DOHH2 (cell line): Measurements from ENCODE around the gene BMERB1.
"Not testable (repeated sequence)": the region's sequence is repeated elsewhere in the genome, so short reads cannot be mapped to it uniquely, and the experiment has no call there.

ENCODE experiments used
- H3F3A ChIP-seq: fragments of 200-600 bp; sonication (generic), shearing (Covaris generic); 2 replicates; pipeline ENCODE4 v1.6.0; 2016; ENCODE audit warnings: antibody characterized with exemption, mild to moderate bottlenecking; ENCODE audit not compliant: control insufficient read depth, insufficient read depth
- H3K27ac ChIP-seq: fragments of 200-600 bp; sonication (generic); 2 replicates; pipeline ENCODE4 v1.5.1; 2014; ENCODE audit warnings: low read depth, mild to moderate bottlenecking, low read length, moderate library complexity
- H3K27me3 ChIP-seq: fragments of 200-600 bp; sonication (generic); 2 replicates; pipeline ENCODE4 v1.6.1; 2014; ENCODE audit warnings: mild to moderate bottlenecking, low read length, mixed read lengths; ENCODE audit not compliant: control insufficient read depth
- H3K36me3 ChIP-seq: fragments of 200-600 bp; sonication (generic); 2 replicates; pipeline ENCODE4 v1.6.1; 2014; ENCODE audit warnings: mild to moderate bottlenecking, low read length, moderate library complexity, mixed read lengths; ENCODE audit not compliant: control insufficient read depth
- H3K4me1 ChIP-seq: fragments of 200-600 bp; sonication (generic); 2 replicates; pipeline ENCODE4 v1.6.1; 2014; ENCODE audit warnings: mild to moderate bottlenecking, low read length, mixed read lengths; ENCODE audit not compliant: control insufficient read depth
- H3K4me2 ChIP-seq: fragments of 200-600 bp; sonication (generic); 2 replicates; pipeline ENCODE4 v1.6.0; 2014; ENCODE audit warnings: mild to moderate bottlenecking, low read length, moderate library complexity
- H3K4me3 ChIP-seq: fragments of 200-600 bp; sonication (generic); 2 replicates; pipeline ENCODE4 v1.5.1; 2014; ENCODE audit warnings: mild to moderate bottlenecking, low read length, mixed read lengths
- H3K79me2 ChIP-seq: fragments of 200-600 bp; sonication (generic); 2 replicates; pipeline ENCODE4 v1.6.1; 2014; ENCODE audit warnings: mild to moderate bottlenecking, low read length, mixed read lengths; ENCODE audit not compliant: control insufficient read depth
- H3K9me2 ChIP-seq: fragments of 200-600 bp; sonication (generic); replicated peaks from 2 replicates; pipeline ENCODE4 v1.6.1; 2014; ENCODE audit warnings: mild to moderate bottlenecking, low read length, mixed read lengths; ENCODE audit not compliant: control insufficient read depth
- H3K9me3 ChIP-seq: fragments of 200-600 bp; sonication (generic); 2 replicates; pipeline ENCODE4 v1.6.1; 2014; ENCODE audit warnings: antibody characterized with exemption, low read length, mixed read lengths; ENCODE audit not compliant: control insufficient read depth, insufficient read depth
- H4K20me1 ChIP-seq: fragments of 200-600 bp; sonication (generic); 2 replicates; pipeline ENCODE4 v1.6.0; 2014; ENCODE audit warnings: low read depth, mild to moderate bottlenecking, antibody characterized with exemption, low read length, moderate library complexity; ENCODE audit not compliant: control insufficient read depth, insufficient read depth
- CTCF ChIP-seq: fragments of 200-600 bp; sonication (generic); IDR thresholded peaks from one replicate; pipeline ENCODE4 v1.5.1; 2014; ENCODE audit warnings: antibody characterized with exemption, mild to moderate bottlenecking, low read depth, low read length; ENCODE audit not compliant: poor library complexity, severe bottlenecking
- EZH2phosphoT487 ChIP-seq: fragments of 200-600 bp; sonication (generic); IDR thresholded peaks from 2 replicates; pipeline ENCODE4 v1.6.1; 2017; ENCODE audit warnings: borderline replicate concordance, mild to moderate bottlenecking, antibody characterized with exemption, low read length, moderate library complexity, mixed read lengths

Gene BMERB1

GRCh38 chr16:15564604-15565339, 130.4 kb downstream of the BMERB1 start:
- H3K79me2 ChIP-seq, result no peaks in the 10 kb centered on the region
- 0 out of 2 replicates have a peak, but pooled peaks cover 2% of the 10 kb centered on the region for H3K27me3 ChIP-seq
- H3F3A ChIP-seq, result no peaks in the 10 kb centered on the region
- H3K4me2 ChIP-seq, result no peak overlapping the region
- H3K36me3 ChIP-seq, result no peaks in the 10 kb centered on the region
- H3K4me1 ChIP-seq, result peaks cover 10% of the 10 kb centered on the region
- no peak overlapping the region for H3K4me3 ChIP-seq
- H3K9me3 ChIP-seq, result no peaks in the 10 kb centered on the region
- TF ChIP-seq EZH2phosphoT487, result no peak
- TF ChIP-seq CTCF, result no peak
- H3K27ac ChIP-seq, result no peak overlapping the region
- H4K20me1 ChIP-seq, result no peaks in the 10 kb centered on the region
- H3K9me2 ChIP-seq, result no peaks in the 10 kb centered on the region

- TF ChIP-seq CTCF, result no peak
- TF ChIP-seq EZH2phosphoT487, result no peak
- H3K36me3 ChIP-seq, result no peaks in the 10 kb centered on the region
These were observed 131.7 kb downstream of the BMERB1 start for GRCh38 chr16:15566095-15566494.

GRCh38 chr16:15567823-15568222, 133.4 kb downstream of the BMERB1 start:
- no peaks in the 10 kb centered on the region for H3K36me3 ChIP-seq
- H3K4me2 ChIP-seq, result no peak overlapping the region
- H3K4me1 ChIP-seq, result peaks cover 21% of the 10 kb centered on the region
- no peak overlapping the region for H3K27ac ChIP-seq
- no peaks in the 10 kb centered on the region for H3K9me3 ChIP-seq
- peaks cover 8% of the 10 kb centered on the region for H3K27me3 ChIP-seq
- H4K20me1 ChIP-seq, result no peaks in the 10 kb centered on the region
- H3K9me2 ChIP-seq, result no peaks in the 10 kb centered on the region
- no peaks in the 10 kb centered on the region for H3K79me2 ChIP-seq
- H3K4me3 ChIP-seq, result no peak overlapping the region
- TF ChIP-seq EZH2phosphoT487 (no peak), CTCF (no peak)
- no peaks in the 10 kb centered on the region for H3F3A ChIP-seq

More at GRCh38 chr16:15566095-15566494, 131.7 kb downstream of the BMERB1 start:
- Histone ChIP-seq H3K4me2 (no peak overlapping the region), H3K9me2 (no peaks in the 10 kb centered on the region), H3K79me2 (no peaks in the 10 kb centered on the region), H4K20me1 (no peaks in the 10 kb centered on the region), H3K9me3 (no peaks in the 10 kb centered on the region), H3K4me3 (no peak overlapping the region), H3K27ac (no peak overlapping the region), H3F3A (no peaks in the 10 kb centered on the region), H3K27me3 (0 out of 2 replicates have a peak, but pooled peaks cover 2% of the 10 kb centered on the region), H3K4me1 (peaks cover 10% of the 10 kb centered on the region)

- H3K4me1 ChIP-seq, result peaks cover 11% of the 10 kb centered on the region
- H3K27ac ChIP-seq, H3K4me3 ChIP-seq, H3K27me3 ChIP-seq, H3K4me2 ChIP-seq, H3F3A ChIP-seq, H4K20me1 ChIP-seq, H3K36me3 ChIP-seq, H3K9me3 ChIP-seq, H3K9me2 ChIP-seq, H3K79me2 ChIP-seq: not testable (repeated sequence)
These were observed 136.3 kb downstream of the BMERB1 start for GRCh38 chr16:15570666-15571065.
